Tibial nerve (tissue), 4 donors: ENCODE measurements around the gene SLC6A8.
"Not testable (repeated sequence)": the region's sequence is repeated elsewhere in the genome, so short reads cannot be mapped to it uniquely, and the experiment has no call there.

Experiments used
- CTCF ChIP-seq, 5 experiments: fragments of 200-600 bp in 3 of 5; fragments of 450-650 bp in 2 of 5; sonication (generic) in 3 of 5; IDR thresholded peaks; one replicate each; pipeline ENCODE4 v1.5.1; 2016 to 2019; ENCODE audit warnings: antibody characterized with exemption in 5 of 5, mild to moderate bottlenecking in 3 of 5, moderate library complexity in 2 of 5
- EP300 ChIP-seq, 2 donors: sonication (generic); formaldehyde crosslinking; IDR thresholded peaks; one replicate each; pipeline ENCODE4 v1.6.1; 2017; ENCODE audit warnings: antibody characterized with exemption in 2 of 2, mild to moderate bottlenecking in 1 of 2
- POLR2A ChIP-seq, 2 donors: fragments of 450-650 bp; IDR thresholded peaks; one replicate each; pipeline ENCODE4 v1.6.1; 2017; ENCODE audit warnings: antibody characterized with exemption in 2 of 2, mild to moderate bottlenecking in 2 of 2, moderate library complexity in 2 of 2

GRCh38 chrX:153696538-153696937, 8.8 kb downstream of the SLC6A8 start:
- TF ChIP-seq POLR2A, CTCF, EP300 (IDR thresholded peaks at IDR 0.05): not testable (repeated sequence)
